ENCODE results near the gene CES3.

CES3 gene

GRCh38 chr16:66996324-66996982 lies 35.4 kb downstream of the CES3 start:
- H3K27ac ChIP-seq = no peak overlapping the region

GRCh38 chr16:66996983-66997358 lies 35.9 kb downstream of the CES3 start:
- no peak overlapping the region for H3K27ac ChIP-seq
- no peak for DNase-seq (ENCODE audit: low read depth, low spot score)

More at GRCh38 chr16:66996324-66996982, 35.4 kb downstream of the CES3 start:
- DNase-seq (ENCODE audit: low read depth, low spot score) = peak; percentile 16

- DNase-seq (ENCODE audit: low read depth, low spot score) = no peak
- H3K27ac ChIP-seq = no peak overlapping the region
Observed at GRCh38 chr16:67000384-67001351, 39.6 kb downstream of the CES3 start.

- no peak for DNase-seq (ENCODE audit: low read depth, low spot score)
- no peak overlapping the region for H3K27ac ChIP-seq
Observed at GRCh38 chr16:67001726-67002125, 40.7 kb downstream of the CES3 start.

GRCh38 chr16:67006930-67007658 lies 46.0 kb downstream of the CES3 start:
- no peak for DNase-seq (ENCODE audit: low read depth, low spot score)
- no peak overlapping the region for H3K27ac ChIP-seq

- no peak overlapping the region for H3K27ac ChIP-seq
- no peak for DNase-seq (ENCODE audit: low read depth, low spot score)
Observed at GRCh38 chr16:67009158-67009557, 48.1 kb downstream of the CES3 start.

- H3K27ac ChIP-seq = no peak overlapping the region
- no peak for DNase-seq (ENCODE audit: low read depth, low spot score)
Observed at GRCh38 chr16:67011274-67011673, 50.2 kb downstream of the CES3 start.

GRCh38 chr16:67013233-67013822 lies 52.3 kb downstream of the CES3 start:
- DNase-seq (ENCODE audit: low read depth, low spot score) = no peak
- H3K27ac ChIP-seq = no peak overlapping the region

- no peak for DNase-seq (ENCODE audit: low read depth, low spot score)
- no peak overlapping the region for H3K27ac ChIP-seq
Observed at GRCh38 chr16:67013823-67014633, 53.0 kb downstream of the CES3 start.

- H3K27ac ChIP-seq = no peak overlapping the region
- no peak for DNase-seq (ENCODE audit: low read depth, low spot score)
Observed at GRCh38 chr16:67014634-67015312, 53.7 kb downstream of the CES3 start.

- no peak for DNase-seq (ENCODE audit: low read depth, low spot score)
- no peak overlapping the region for H3K27ac ChIP-seq
Observed at GRCh38 chr16:67015313-67015731, 54.3 kb downstream of the CES3 start.

GRCh38 chr16:67016143-67016542 lies 55.1 kb downstream of the CES3 start:
- no peak overlapping the region for H3K27ac ChIP-seq
- no peak for DNase-seq (ENCODE audit: low read depth, low spot score)

- H3K27ac ChIP-seq = no peak overlapping the region
Observed at GRCh38 chr16:67016681-67017420, 55.8 kb downstream of the CES3 start.

GRCh38 chr16:67017421-67017750 lies 56.3 kb downstream of the CES3 start:
- H3K27ac ChIP-seq = no peak overlapping the region
- DNase-seq (ENCODE audit: low read depth, low spot score) = no peak

More at GRCh38 chr16:67016681-67017420, 55.8 kb downstream of the CES3 start:
- DNase-seq (ENCODE audit: low read depth, low spot score) = no peak

- DNase-seq (ENCODE audit: low read depth, low spot score) = peak; percentile 96
- no peak overlapping the region for H3K27ac ChIP-seq
Observed at GRCh38 chr16:67017810-67018488, 56.9 kb downstream of the CES3 start.

GRCh38 chr16:67019171-67019570 lies 58.1 kb downstream of the CES3 start:
- no peak overlapping the region for H3K27ac ChIP-seq
- no peak for DNase-seq (ENCODE audit: low read depth, low spot score)

GRCh38 chr16:67021321-67021720 lies 60.3 kb downstream of the CES3 start:
- no peak overlapping the region for H3K27ac ChIP-seq
- no peak for DNase-seq (ENCODE audit: low read depth, low spot score)
